GM21717 (cell line): ENCODE results near the gene KLHL35.

ENCODE experiments used
- ATAC-seq: cut with Tn5 transposase; IDR thresholded peaks from one replicate; pipeline ENCODE4 v1.9.1; 2021; ENCODE audit warnings: mild to moderate bottlenecking, moderate library complexity; ENCODE audit not compliant: unreplicated experiment

KLHL35 gene

DNA sequence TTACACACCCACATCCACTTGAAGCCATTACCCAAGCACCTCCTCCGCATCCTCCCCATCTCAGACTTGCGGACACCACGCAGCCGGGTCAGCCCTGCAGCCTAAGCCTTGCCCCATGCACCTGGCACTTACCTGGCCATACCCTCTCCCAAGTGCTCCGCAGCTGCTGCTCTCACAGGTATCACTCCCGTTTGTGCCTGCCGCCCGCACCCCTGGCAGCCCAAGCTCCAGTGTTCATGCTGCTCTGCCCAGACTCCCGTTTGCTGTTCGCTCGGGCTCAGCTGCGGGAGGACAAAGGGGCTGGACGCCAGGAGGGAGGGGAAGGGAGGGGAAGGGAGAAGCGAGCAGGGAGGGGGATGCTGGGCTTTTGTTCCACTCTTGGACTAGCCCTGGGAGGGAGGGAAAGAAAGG lies at the start of gene KLHL35:
Gene KLHL35 (minus strand): TSS at position 293 of the 411 bp plus-strand sequence. CDS start 2,574 bp downstream, outside the sequence.
- ATAC-seq: no peak

- no peak for ATAC-seq
Observed at GRCh38 chr11:75481922-75482606, 49.1 kb upstream of the KLHL35 start.

DNA sequence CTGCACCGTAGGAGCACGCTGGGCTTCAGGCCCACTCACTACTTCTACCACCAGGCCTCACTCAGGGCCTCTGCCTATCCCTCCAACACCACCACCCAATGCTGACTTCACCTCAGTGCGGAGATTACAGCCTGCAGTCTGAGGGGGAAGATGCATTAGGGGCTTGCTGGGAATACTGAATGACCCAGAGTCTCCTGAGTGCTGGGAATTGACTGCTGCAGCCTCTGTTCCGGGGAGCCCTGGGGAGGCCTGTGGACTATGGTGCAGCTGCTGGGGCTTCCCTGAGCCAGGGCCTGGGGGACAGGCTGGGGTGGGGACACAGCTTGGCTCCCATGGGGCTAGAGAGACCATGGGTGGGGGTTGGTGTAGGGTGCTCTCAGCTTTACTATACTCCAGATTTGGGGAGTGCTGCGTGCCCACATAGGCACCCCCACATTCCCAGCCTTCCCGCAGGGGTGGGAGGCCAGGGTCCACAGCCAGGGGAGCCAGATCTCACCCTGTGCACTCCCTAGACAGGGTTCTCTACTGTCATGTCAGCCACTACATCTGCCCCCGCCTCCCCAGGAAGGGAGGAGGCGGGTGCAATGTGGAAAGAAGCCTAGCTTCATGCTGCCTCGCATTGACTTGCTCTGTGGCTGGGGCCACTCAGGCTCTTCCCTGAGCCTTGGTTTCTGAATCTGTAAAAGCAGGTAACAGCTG lies 48.4 kb upstream of the KLHL35 start:
- no peak for ATAC-seq

DNA sequence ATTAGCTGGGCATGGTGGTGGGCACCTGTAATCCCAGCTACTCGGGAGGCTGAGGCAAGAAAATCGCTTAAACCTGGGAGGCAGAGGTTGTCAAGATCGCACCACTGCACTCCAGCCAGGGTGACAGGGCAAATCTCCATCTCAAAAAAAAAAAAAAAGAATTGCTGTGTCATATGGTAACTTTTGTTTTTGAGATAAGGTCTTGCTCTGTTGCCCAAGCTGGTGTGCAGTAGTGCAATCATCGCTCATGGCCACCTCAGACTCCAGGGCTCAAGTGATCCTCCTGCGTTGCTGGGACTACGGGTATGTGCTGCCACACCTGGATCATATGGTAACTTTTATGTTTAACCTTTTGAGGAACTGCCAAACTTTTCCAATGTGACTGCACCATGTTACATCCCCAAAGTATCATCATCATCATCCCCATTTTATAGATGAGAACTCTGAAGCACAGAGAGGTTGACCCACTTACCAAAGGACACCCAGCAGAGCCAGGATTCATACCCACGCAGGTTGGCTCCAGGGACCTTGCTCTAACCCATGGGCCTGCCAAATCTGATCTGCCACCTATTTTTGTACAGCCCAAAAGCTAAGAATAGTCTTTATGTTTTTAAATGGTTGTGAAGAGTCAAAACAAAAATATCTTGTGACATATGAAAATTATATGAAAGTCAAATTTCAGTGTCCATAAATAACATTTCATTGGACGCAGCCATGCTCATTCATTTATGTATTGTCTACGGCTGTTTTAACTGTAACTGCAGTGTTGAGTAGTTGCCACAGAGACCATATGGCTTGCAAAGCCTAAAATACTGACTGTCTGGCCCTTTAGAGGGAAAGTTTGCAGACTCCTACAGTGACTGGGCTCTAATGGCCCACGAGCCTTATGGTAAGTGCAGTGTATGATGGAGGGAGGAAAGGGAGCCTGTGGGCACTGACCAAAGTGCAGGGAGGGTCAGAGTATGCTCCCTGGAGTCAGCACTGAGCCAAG lies 47.5 kb upstream of the KLHL35 start:
- ATAC-seq: no peak

- ATAC-seq: no peak
Observed at GRCh38 chr11:75479597-75480145, 46.7 kb upstream of the KLHL35 start.

- ATAC-seq: no peak
Observed at GRCh38 chr11:75478783-75479596, 46.0 kb upstream of the KLHL35 start.

GRCh38 chr11:75477614-75477935 lies 44.6 kb upstream of the KLHL35 start:
- no peak for ATAC-seq

DNA sequence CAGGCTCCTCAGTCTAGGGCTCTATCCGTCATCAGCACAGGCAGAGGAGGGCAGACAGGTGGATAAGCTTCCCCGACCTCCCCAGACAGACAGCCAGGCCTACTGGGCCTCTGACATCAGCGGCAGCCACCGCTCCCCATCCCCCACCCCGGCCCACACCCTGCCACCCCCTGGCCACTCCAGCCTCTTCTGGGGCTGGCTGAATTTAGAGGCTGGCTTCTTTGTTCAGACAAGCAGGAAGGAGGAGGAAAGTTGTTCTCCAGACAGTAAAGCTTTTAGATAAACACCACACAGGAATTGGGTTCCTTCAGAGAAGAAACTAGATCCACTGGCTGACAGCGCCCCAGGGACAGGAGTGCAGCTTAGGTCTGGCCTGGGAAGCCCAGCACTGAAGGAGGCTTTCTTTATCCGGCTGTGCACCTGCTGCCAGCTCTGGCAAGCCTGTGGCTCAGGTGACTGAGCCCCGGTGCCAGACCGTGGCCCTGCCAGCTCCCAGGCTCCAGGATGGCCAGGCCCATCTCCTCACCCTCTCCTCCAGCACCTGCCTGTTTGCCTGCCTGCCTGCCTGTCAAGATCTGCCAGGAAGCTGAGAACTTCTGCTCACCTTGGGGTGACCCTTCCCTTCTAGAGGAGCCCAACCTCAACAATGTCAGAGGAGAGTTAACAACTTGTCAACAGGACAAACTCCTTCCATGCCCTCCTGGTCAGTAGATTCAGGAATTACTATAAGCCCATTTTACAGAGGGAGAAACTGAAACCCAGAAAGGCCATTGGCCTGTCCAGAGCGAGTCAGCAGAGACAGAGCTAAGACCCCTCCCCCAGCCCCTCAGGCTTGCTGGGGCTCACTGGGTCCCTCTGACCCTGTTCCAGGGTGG lies 44.0 kb upstream of the KLHL35 start:
- ATAC-seq: no peak

- ATAC-seq: no peak
Observed at GRCh38 chr11:75475767-75476650, 43.0 kb upstream of the KLHL35 start.

DNA sequence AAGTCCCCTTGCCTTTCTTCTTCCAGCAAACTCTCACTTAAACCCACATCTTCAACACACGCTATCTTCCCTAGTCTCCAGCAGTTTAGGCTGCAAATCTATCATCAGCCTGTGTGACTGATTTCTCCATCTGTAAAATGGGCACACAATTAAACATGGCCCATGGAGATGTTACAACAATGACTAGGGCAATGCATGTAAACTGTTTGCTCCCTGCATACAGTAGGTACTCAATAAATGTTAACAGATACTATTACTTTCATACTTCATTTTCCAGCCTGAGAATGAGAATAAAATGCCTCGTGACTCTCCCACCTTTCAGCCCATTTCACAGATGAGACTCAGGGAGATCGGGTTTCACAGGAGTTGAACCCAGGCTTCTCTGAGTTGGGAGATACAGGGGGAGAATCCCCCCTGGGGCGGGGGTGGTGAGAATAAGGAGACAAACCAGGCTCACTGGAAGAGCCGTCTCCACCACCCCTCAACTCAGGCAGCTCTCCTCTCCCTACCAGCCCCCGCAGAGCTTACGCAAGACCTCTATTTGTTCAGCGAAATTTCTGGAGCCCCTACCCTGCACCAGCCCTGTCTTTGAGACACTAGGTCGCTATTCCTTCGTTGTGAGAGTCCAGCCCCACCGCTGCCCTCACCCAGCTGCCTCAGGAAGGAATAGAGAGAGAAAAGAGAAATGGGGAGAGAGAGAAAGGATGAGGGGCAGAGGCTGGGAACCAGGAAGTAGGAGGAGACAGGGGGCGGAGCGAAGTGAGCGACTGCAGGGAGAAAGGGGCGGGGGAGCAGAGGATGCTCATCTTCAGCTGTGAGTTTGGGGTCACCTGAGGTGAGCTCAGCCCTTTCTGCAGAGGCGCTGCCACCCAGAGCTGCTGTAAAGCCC lies 42.1 kb upstream of the KLHL35 start:
- ATAC-seq: no peak

DNA sequence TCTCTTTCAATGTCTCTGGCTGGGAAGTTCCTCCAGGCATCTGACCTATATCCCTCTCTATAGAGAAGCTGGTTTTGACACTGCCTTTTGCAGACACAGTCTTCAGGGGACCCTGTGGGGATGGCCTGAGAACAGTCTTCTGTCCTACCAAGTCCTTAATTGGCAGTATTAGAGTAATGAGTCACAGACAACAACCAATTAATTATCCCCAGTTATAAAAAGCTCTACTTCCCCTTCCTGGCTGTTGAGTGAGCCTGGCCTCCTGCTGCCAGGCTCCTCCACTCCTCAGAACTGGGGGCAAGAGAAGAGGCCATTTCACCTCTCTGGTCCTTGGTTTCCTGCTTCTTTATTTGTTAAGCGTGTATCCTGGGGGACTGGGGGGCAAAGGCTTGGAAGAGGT lies 41.2 kb upstream of the KLHL35 start:
- ATAC-seq: no peak

DNA sequence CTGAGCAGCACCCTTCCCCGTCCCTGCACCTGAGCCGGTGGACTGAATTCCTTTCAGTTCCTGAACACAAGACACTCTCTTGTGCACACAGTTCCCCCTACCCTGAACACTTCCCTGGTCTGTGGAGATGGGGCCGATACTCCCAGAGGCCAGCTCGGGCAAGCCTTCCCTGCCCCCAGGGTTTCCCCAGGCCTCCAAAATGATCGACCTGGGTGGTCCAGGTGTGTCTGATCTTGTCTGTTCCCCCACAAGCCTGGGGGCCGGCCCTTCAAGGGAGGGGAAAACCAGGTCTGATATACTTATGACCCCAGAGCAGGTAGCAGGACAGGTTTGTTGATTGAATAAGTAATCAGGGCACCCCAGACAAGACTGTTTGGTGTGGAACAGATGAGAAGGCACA lies 40.7 kb upstream of the KLHL35 start:
- ATAC-seq: no peak

- no peak for ATAC-seq
Observed at GRCh38 chr11:75472081-75472732, 39.2 kb upstream of the KLHL35 start.

GRCh38 chr11:75471176-75471973 lies 38.4 kb upstream of the KLHL35 start:
- ATAC-seq: no peak

DNA sequence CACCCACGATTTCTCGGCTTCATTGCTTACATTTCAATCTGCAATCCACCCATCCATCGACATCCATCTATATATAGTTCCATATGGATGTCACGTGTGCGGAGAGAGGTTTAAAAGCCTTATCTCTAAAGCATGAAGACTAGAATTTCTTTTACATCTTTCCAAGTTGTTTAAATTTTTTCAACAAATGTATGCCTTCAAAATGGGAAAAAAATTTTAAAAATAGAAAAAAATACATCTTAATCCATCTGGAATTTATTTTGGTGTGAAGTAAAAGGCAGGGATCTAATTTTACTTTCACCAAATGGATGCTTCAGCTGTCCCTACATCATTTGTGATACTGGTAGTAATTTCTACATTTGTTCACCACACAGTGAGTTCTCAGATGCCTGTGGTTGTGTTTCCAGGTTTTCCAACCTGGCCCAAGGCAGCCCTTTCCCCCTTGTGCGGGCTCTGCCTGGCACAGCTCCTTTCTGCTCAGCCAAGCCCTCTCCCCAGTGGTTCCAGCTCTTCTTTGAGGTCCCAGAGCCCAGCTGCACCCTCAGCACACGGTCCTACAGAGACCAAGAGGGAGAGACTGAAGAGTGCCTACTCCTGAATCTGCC lies 37.6 kb upstream of the KLHL35 start:
- no peak for ATAC-seq
